Endothelial cell of hepatic sinusoid (primary cell): ENCODE data around the gene TPRG1L.

ENCODE experiments used
- in situ Hi-C: cut with HindIII; loops from 2 replicates; pipeline ENCODE4 v1.10.0; 2017; ENCODE audit warnings: low sequenced_read_pairs

The TPRG1L gene

DNA sequence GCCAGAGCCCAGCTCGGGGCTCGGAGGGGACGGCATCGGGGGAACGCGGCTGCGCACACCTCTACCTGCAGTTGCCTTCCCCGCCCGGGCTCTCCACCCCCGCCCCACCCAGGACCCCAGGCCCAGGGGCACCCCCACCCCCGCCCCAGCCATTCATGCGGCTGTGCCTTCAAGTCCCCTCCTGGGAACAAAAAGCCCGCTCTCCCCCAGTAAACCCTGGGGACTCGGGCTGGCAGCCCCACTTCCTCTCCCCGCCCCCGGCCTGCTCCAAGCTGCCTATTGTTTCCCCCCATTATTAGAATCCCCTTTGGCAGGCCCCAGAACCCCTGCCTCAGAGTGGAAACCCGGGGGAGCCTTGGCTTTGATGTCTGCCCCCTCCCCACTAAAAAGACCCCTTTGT is 31.5 kb upstream of the TPRG1L start:
- in situ Hi-C loops: no loop called here

DNA sequence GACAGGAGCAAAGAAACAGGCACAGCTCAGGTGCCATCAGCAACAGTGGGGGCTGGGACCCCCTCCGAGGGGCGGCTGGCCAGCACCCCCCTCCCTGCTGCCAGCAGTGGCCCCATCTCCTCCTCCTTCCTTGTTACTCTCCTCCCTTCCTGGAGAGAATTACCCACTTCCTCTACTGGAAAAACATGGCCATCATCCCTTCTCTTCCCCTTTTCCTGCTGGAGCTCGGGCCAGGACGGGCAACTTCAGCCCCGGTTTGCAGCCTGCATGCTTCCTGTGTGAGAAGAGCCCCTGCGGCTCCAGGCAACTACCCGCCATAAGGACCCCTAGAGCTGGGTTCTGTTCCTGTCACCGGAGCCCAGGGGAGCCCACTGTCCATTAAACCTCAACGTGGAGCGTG is 31.1 kb upstream of the TPRG1L start:
- in situ Hi-C loops: no loop called here

DNA sequence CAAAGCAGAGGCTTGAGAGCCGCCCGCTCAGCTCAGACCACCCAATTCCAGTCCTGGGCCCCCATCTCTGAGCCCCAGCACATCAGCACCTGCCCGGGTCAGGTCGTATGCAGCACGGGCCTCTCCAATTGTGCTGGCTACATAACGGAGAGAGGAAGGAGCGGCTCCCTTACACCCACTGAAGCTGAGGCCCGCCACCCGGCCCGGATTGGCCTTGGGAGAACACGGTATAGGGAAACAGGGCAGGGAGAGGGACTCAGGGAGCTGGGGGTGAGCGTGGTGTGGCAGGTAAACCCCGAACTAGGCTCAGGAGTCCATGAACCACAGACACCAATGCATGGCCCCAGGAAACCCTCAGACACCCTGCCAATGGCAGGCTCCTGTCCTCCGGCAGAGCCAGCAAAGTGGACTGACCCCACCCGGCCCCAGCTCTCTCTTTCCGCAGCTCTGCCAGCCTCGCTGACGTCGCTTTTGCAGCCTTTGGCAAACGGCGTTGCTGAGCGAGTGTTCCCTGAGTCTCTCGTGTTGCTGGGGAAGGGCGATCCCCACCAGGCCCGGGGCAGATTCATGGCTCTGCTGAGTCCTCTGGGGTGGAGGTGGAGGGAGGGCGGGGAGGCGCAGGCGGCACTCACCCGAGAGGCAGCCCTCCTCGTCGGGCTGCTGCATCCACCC is 30.0 kb upstream of the TPRG1L start:
- in situ Hi-C loops: no loop called here

DNA sequence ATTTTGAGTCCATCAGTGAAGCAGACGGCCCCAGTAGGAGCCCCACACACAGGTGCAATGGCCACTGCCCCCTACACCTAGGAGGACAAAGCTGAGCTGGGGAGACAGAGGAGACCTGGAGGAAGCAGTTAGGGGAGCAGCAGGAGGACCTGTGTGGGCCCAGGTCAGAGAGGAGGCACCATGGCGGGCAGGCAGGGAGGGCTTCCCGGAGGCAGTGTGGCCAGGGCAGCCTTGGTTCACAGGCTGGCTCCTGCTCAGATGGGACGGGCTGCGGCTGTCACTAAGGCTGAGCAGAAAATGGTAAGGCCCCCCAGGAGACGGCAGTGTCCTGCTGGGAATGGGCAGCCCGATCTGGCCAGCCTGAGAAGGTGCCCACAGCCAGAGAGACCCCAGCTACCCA is 28.9 kb upstream of the TPRG1L start:
- in situ Hi-C loops: no loop called here

DNA sequence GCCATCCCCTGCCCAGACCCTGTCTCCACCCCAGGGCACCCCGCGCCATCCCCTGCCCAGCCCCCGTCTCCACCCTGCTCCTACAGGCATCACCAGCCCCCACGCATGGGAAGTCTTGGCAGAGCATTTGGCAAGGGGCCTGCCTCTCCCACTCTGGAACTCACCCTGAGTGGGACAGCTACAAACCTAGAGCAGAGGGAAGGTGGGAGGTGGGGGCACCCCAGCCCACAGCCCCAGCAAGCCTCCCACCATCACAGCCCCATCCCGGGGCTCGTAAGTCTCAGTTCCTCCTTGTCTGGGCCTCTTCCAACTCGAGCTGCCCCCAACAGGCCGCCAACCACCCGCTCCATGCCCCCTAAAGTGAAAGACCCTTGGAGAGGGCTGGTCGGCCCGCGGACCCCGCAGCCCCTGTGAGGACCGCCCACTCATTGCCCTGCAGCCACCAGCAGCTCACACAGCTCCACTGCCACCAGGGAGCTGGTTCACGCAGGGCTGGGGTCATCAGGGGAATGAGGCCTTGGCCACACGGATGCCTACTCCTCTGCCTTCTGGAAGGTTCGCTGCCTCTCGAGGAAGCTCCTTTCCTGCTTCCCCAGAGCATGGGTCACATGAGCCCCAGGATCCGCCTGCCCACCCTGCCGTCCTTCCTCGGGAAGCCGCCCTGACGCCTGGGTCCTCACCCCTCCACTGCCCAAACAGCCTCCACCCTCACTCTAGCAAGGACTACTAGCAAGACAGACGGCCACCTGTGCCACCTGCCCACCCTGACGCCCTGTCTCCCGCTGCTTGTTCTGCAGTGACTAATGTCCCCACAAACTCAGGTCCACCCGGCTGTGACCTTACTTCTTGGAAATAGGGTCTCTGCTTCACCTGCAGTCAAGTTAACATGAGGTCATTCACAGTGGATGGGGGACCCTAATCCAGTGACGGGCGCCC is 27.9 kb upstream of the TPRG1L start:
- in situ Hi-C loops: no loop called here

DNA sequence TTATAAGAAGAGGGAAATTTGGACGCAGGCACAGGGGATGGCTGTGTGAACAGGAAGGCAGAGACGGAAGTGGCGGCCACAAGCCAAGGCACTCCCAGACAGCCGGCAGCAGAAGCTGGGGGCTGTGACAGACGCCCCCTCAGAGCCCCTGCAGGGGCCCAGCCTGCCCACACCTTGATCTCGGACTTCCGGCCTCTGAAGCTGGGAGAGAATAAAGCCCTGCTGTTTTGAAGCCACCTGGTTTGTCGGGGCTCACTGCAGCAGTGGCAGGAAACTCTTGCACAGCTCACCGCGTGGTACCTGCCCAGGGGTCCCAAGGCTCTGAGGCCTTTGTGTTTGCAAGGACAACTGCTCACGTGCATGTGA is 27.2 kb upstream of the TPRG1L start:
- in situ Hi-C loops: no loop called here

DNA sequence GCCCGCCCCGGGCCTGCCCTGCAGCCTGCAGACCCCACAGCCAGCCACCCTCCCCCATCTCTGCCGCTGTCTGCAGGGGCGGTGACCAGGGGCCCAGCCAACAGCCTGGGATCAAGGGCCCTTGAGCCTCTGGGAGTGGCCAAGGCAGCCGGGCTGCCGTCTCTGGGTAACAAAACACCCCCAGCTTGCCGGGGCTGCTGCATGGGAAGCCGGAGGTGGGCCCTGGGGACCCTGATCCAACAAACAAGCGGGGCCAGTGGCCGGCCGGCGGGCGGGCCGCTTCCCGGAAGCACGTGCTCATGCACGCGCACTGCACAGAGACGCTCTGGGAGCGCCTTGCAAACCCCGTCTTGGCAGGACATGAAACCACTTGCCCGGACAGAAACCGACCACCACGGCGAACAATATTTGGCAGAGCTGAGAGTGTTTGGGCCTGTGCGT is 26.7 kb upstream of the TPRG1L start:
- in situ Hi-C loops: no loop called here

DNA sequence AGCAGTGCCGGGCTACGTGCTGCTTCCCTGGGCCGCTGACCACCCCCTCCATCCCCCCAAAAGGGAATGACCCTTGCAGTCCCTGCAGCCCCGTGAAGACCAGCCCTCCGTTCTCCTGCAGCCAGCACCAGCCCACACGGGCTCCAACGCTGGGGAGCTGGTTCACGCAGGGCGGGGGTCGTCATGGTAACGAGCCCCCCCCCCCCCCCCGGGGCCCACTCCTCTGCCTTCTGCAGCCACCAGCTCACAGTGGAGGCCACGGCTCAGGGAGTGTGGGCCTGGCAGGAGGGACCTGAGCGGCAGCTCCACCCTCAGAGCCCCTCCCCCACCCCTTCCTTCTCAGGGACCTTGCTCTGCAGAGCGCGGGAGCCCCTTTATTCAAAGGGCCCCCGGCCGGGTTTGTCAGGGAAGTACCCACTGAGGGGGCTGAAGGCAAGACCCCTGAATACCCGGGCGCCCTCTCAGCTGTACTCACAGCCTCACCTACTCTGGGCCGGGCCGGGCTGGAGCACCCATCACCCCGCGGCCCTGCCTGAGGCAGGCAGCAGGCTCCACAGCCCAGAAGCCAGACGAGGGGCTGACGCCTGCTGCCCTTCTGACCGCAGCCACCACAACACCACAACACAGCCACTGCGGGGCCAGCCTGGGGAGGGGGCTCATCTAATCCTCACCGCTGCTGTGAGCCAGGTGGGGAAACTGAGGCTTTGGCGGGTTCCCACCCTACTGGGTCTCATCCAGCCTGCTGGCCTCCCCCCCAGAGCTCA is 26.1 kb upstream of the TPRG1L start:
- in situ Hi-C loops: no loop called here

DNA sequence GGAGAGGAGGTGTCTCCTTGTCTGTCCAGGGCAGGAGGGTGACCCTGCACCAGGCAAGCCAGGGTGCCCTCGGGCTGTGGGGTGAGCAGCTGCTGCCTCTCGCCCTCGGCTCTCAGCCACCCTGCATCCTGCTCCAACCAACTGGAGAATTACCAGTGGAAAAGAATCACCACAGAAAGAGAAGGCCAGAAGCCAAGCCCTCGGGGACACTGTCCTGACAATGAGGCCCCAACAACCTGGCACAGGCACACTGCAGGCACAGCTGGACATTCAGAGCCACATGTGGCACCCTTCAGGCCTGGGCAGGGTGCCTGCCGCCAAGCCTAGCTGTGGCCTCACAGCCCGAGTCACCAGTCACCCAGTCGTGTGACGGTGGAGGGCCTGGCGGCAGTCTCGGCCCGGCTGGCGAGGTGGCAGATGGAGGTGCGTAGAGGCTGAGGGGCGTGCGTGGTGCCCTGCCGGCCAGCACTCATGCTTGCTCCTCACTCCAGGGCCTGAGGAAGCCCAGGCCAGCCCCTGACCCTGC is 25.5 kb upstream of the TPRG1L start:
- in situ Hi-C loops: no loop called here

DNA sequence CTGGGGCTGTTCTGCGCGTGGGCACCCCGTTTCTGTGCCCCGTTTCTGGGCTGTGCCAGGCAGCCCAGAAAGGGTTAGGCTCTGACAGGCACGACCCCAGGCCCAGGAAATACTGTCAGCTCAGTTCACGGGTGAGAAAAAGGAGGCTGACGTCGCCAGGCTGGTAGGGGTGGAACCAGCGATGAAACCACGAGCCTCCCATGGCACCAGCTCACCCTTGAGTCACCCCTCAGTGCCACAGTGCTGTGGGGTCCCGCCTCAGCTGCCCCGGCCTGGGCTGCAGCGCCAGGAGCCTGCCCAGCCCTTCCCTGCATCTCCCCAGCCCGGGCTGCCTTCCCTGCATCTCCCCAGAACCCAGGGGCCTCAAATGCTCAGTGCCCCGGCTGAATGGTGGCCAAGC is 25.0 kb upstream of the TPRG1L start:
- in situ Hi-C loops: no loop called here

DNA sequence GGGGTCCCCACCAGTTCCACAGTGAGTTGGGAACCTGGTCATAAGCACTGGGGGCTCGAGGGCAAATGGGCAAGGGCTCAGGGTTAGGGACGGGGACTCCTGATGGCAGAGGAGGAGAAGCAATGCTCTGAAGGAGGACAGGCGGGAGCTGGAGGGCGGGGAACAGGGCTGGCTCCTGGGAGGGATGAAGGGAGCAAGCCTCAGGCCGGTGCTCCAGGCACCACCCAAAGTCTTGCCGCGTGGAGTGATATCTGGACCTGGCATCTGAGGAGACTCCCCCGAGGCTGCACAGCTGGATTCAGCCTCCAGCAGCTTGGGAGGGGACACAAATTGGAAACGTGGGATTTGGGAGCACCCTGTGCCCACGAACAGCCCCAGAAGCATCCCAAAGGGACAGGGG is 24.5 kb upstream of the TPRG1L start:
- in situ Hi-C loops: no loop called here

DNA sequence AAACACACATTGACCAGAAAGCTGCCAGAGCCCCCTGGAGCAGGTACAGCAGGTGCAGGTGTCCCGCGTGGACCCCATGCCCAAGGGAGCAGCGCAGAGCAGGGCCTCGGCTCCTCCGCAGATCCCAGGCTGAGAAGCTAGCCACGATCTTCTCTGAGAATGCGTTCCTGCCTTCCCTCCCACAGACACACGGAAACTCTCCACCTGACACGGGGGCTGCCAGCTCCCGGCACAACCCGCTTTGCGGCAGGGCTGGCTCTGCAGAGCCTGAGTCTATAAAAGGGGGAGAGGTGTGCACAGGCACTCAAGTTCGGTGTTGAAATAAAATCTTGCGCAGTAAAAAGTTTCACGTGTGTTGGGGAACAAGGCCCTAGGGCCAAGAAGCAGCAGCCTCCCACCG is 23.1 kb upstream of the TPRG1L start:
- in situ Hi-C loops: no loop called here

DNA sequence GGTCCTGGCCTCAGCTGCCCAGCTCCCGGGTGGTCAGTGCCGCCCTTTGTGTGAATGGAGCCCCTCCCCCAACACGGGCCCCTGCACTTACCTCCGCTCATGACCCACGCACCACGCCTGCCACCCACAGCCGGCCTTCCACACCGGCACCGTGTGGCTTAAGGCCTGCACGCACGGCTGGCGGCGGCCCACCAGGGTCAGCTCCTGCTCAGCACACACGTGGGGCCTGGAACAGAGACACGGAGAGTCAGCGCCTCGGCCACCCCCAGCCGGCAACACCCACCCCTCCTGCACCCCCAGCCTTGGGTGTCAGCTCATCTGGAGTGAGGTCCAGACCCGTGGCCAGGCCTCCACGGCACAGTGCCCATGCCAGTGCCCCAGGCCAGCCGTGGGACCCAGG is 22.4 kb upstream of the TPRG1L start:
- in situ Hi-C loops: no loop called here

DNA sequence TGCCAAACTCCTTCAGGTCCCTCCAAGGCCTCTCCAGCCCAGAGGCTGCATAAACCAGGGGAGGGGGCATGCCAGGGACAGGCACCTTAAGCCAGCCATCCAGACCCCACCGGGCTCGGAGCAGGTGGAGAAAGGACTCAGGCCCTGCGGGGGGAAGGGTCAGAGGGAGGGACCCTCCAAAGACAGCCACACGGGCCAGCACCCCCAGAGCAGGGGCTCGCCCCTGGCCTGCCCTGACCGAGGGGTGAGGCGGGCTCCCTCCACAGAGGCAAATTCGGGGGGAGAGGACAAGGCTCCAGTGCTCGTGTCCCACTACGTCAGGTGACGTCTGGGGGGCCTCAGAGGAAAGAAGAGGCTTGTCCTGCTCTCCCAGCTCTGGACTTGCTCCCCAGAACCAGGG is 21.7 kb upstream of the TPRG1L start:
- in situ Hi-C loops: no loop called here

DNA sequence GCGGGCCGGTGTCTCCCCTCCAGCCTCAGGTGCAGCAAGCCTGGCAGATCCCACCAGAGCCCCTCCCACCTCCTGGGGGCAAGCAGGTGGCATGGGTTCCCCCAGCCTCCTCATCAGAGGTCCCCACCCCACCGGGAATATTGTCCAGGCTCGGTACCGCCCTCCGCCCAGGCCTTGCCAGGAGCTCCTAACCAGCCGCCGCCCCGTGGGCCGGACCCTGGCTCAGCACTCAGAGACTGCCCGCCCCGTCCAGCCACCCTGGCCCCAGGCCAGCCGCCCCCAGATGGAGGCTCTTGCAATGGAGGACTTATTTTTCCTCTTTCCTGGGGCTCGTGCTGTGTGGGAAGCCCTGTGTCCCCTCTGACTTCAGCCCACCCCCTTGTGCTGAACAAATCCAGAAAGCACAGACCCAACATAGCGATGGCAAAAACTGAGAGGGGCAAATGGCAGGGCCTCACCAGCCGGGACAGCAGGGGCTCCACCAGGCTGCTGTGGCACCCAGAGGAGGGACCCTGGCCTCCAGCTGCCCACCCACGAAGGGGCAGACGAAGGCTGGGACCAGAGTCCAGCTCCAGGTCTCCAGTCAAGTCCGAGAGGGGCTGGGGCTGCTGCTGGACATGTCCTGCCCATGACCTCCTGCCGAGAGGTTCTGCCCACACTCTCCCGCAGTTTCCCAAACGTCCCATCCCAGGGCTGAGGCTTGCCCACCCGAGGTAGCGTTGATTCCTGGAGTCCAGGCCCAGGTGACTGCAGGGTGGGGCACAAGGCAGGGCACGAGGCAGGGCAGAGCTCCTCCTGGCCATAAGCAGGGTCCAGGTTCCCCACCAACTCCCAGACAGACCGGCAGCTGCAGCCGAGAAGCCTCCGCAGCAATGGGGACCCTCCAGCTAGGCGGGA is 21.0 kb upstream of the TPRG1L start:
- in situ Hi-C loops: no loop called here

DNA sequence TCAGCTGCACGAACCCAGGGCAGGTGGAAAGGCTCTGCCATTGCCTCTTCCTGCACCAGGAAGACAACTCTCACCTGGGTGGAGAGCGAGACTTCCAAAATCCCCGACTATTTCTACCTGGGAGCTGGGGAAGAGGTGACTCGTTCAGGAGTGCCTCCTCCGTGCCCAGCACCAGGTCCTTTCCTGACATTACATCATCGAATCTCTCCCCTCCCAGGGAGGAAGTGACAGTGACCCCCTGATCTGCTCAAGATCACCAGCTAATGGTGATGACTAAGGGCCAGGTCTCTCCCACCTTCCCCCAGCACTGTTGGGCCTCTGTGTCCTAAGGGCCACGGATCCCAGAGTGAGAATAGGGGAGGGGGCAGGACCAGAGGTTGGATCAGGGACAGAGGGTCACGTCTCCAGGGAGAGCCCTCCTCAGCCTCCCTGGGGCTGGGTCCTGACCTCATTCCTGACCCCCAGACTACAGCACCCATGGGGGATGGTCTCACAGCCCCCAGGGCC is 20.3 kb upstream of the TPRG1L start:
- in situ Hi-C loops: no loop called here

DNA sequence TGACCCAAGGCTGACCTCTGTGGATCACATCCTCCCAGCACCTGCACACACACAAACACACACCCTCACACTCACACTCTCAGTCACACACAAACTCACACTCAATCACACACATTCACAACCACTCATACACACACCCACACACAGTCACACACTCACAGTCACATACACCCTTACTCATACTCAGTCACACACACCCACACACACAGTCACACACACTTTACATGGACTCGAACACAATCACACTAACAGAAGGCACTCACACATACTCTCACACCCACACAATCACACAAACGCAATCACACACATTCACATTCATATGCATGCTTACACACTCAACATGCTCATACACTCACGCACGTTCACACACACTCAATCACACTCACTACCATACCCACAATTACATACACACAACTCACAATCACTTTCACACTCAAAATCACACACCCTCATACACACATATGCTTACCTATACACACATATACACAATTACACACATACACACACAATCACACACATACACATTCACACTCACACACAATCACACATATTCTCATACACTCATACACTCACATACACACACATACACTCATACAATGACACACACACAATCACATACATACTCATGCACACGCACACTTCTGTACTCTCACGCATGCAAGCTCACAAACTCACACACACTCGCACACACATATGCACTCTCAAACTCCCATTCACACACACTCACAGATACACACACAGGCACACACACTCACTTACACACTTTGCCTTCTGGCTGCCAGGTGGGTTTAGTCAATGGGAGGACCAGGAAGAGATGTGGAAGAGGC is 19.6 kb upstream of the TPRG1L start:
- in situ Hi-C loops: no loop called here

DNA sequence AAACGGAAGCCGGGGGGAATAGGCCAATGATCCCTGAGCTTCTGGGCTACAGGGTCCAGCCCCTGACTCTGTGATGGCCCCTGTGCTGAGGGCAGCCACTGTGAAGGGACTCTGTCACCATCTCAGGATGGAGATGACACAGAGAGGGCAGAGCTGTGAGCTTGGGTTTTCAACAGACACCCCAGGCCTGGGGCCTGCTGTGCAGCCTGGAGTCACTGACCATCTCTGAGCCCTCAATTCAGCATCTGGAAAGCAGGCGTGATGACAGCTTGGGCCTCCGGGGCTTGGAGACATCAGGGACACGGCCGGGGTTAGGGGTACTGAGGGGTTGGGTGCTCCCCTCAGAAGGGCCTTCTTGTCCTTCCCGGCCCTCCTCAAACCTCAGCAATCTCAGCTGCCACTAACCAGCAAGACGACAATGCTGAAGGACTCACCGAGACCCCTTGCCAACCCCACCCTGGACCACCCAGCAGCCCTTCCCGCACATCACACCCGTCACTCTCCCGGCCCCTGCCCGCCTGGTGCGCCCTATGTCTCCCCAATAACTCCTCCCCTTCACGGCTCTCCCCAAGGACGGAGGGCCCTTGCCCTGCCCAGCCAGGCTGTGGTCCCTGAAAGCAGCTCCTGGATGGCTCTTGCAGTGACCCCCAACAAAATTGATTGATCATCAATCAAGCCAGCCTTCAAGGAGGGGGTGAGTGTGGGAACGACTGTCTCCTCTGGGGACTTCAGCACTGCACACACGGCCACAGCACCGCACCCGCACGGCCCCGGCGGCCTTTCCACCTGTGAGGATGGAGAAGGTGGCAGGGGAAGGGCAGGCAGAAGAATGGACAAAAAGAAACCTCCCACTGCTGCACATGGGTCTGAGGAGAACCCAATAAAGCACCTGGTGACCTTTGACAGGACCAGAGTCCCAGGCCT is 17.8 kb upstream of the TPRG1L start:
- in situ Hi-C loops: no loop called here
